K562 (cell line): Measurements from ENCODE around the gene DEFB113. TPM values are rescaled to one million over a fixed set of nuclear protein-coding genes. Genes with fewer than 3 reads are reported as not detected.
A peak's percentile ranks its signal among the peaks of the same experiment; 100 is the strongest.

Experiments
- AFF1 ChIP-seq, 2 experiments: fragments of 450-650 bp; IDR thresholded peaks; 2 replicates each; pipeline ENCODE4 v1.6.1; 2018; ENCODE audit warnings: mild to moderate bottlenecking in 2 of 2, low read depth in 1 of 2; ENCODE audit not compliant: partially characterized antibody in 2 of 2
- CLOCK ChIP-seq: fragments of 250-450 bp; sonication (Bioruptor Pico); IDR thresholded peaks from 2 replicates; pipeline ENCODE4 v1.4.0; 2020; ENCODE audit warnings: mild to moderate bottlenecking, moderate library complexity, borderline replicate concordance
- CXXC5 ChIP-seq: fragments of 250-450 bp; sonication (Bioruptor Pico); IDR thresholded peaks from 2 replicates; pipeline ENCODE4 v1.8.0; 2022; ENCODE audit warnings: inconsistent platforms, mild to moderate bottlenecking, moderate library complexity
- E2F4 ChIP-seq: sonication (generic); formaldehyde crosslinking; IDR thresholded peaks from 2 replicates; pipeline ENCODE4 v1.8.0; 2022; ENCODE audit warnings: mild to moderate bottlenecking, low read depth, missing genetic modification reagents
- ELK1 ChIP-seq: sonication (generic); formaldehyde crosslinking; IDR thresholded peaks from 2 replicates; pipeline ENCODE4 v1.8.1; 2022; ENCODE audit warnings: missing genetic modification reagents
- EP400 ChIP-seq: fragments of 450-650 bp; IDR thresholded peaks from 2 replicates; pipeline ENCODE4 v1.6.1; 2017; ENCODE audit warnings: antibody characterized with exemption, mild to moderate bottlenecking, moderate library complexity
- FOXK1 ChIP-seq: sonication (generic); formaldehyde crosslinking; IDR thresholded peaks from 2 replicates; pipeline ENCODE4 v1.8.0; 2022; ENCODE audit warnings: missing genetic modification reagents, mild to moderate bottlenecking, borderline replicate concordance
- HBP1 ChIP-seq: fragments of 450-650 bp; formaldehyde crosslinking; IDR thresholded peaks from 2 replicates; pipeline ENCODE4 v1.4.0; 2022; ENCODE audit warnings: missing genetic modification characterization
- SAFB2 ChIP-seq: fragments of 200-400 bp; formaldehyde crosslinking; IDR thresholded peaks from 2 replicates; pipeline ENCODE4 v1.6.1; 2018; ENCODE audit warnings: borderline replicate concordance, low read length, low read depth, moderate library complexity; ENCODE audit not compliant: severe bottlenecking
- ZFPM2 ChIP-seq: fragments of 250-450 bp; sonication (Bioruptor Pico); IDR thresholded peaks from 2 replicates; pipeline ENCODE4 v1.5.1; 2022; ENCODE audit warnings: mild to moderate bottlenecking
- ZNF146 ChIP-seq: IDR thresholded peaks from one replicate; pipeline ENCODE4 v1.6.1; 2018; ENCODE audit warnings: missing compliant biosample characterization; ENCODE audit not compliant: unreplicated experiment
- ZNF197 ChIP-seq: fragments of 200-800 bp; sonication (Bioruptor generic); IDR thresholded peaks from 2 replicates; pipeline ENCODE4 v1.6.1; 2016; ENCODE audit warnings: low read depth, missing genetic modification characterization, missing compliant biosample characterization
- ZNF280A ChIP-seq: fragments of 450-650 bp; IDR thresholded peaks from 2 replicates; pipeline ENCODE4 v1.6.1; 2018; ENCODE audit warnings: mild to moderate bottlenecking, low read depth; ENCODE audit not compliant: partially characterized antibody
- polyA plus RNA-seq, 8 experiments: library from polyadenylated mRNA; depleted of rRNA in 4 of 8; stranded (reverse) in 5 of 8; unstranded in 3 of 8; fragments of >200 nt; fragmentation: Nextera tagmentation in 2 of 8; fragmentation: Illumina TruSeq in 1 of 8; extraction: Ambion mirVana in 2 of 8; extraction: Trizol in 1 of 8; gene quantifications; 2 replicates each; pipeline versions ENCODE4 v1.2.1 to v1.2.3, GENCODE V29; 2011 to 2014; ENCODE audit warnings: inconsistent platforms in 1 of 8, missing spikeins in 1 of 8
- total RNA-seq, 7 experiments: library from RNA; depleted of rRNA in 6 of 7; stranded (reverse); fragments of >200 nt in 6 of 7; fragmentation: Illumina TruSeq in 2 of 7; extraction: Trizol in 2 of 7; gene quantifications; 2 replicates each; pipeline versions ENCODE4 v1.2.1 to v1.2.3, GENCODE V29; 2011 to 2021; ENCODE audit warnings: low replicate concordance in 1 of 7

The DEFB113 gene
- total and polyA plus RNA-seq, 9 of the 15 experiments (the other 6 are each of a cell fraction or from before 2014, with no cell fraction given): not detected

- TF ChIP-seq AFF1 (IDR thresholded peaks at IDR 0.05; ENCODE audit: low read depth in 1 of 2, partially characterized antibody in 2 of 2) (peak in 1 of 2 experiments; percentile 43), SAFB2 (no peak), FOXK1 (no peak), ZNF146 (CRISPR knock-in tag) (no peak), ZNF280A (no peak), ZFPM2 (CRISPR knock-in tag) (no peak), EP400 (peak; percentile 49; the same call in 1 of the 2 replicates), E2F4 (CRISPR knock-in tag) (no peak), HBP1 (no peak), CXXC5 (CRISPR knock-in tag) (no peak), ELK1 (no peak), CLOCK (CRISPR knock-in tag) (no peak), ZNF197 (CRISPR knock-in tag) (no peak)
Observed at GRCh38 chr6:49939993-49940498, 29.4 kb downstream of the DEFB113 start (continued).
